ENCODE results near the gene VEPH1. TPM values are rescaled to one million over a fixed set of nuclear protein-coding genes. Genes with fewer than 3 reads are reported as not detected.

VEPH1 gene
- 99.8 and 155 TPM in 2 replicates for total RNA-seq

DNA sequence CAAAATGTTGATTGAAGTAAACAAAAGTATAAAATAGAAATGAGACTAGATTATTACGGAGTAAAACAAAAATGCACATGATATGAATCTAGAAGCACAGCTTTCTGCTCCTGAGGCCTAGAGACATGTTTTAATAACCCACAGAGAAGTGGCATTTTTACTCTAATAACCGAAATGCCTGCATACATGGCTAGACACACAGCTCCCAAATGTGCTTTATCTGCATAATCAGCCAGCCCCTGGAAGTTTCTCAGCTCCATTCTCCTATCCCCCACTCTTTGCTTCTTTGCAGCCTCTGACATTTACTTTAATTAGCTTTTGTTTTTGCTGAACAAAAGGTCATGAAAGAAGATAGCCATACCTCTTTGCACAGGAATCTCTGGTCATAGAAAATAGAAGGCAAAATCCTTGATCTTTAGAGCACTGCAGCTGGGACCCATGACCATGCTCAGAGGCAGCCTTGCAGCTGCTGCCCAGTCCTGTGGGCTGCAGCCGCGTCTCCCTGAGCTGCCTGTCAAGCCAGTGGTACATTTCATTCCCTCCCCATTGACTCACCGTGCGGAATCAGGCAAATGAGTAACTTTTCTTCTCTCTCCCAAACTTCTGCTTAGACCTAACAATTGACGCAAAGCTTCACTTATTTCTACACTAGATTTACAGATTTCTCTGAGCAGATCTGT is at the start of gene VEPH1:
VEPH1 (minus strand) TSS at position 501 of the 680 bp plus-strand sequence. CDS start 8,067 bp downstream, outside the sequence.

DNA sequence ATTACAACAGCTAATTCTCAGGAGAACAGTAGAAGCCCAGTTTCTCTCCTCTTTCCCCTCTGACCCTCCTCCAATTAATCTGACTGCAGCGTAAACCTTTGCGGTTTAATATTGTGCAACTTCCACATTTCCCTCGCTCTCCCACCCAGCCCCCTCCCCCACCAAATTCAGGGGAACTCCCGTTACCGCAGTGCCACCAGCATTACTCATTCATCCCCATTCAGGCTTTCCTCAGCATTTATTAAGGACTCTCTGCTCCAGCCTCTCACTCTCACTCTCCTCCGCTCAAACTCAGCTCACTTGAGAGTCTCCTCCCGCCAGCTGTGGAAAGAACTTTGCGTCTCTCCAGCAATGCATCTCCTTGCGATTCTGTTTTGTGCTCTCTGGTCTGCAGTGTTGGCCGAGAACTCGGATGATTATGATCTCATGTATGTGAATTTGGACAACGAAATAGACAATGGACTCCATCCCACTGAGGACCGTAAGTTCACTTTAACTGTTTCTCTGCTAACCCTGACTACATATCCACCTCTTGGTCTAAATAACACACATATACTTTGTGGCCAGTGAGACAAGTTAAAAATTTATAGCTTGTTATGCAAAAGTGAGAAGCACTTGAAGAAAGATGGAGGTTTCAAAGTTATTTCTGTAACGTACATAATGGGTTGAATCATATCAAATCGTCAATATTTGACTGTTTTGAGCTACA is 66.5 kb downstream of the VEPH1 start, which contains the start of gene PTX3:
PTX3 (plus strand) TSS at position 268 of the 709 bp plus-strand sequence; CDS start at position 352, 84 bp downstream.

Other genes starting within 250 kb of the VEPH1 start
- gene PTX3, start 66.6 kb downstream of the VEPH1 start, total RNA-seq, result 1,917 and 2,581 TPM in 2 replicates

All from regular cardiac myocyte (primary cell).